K562 (cell line): ENCODE results near the gene CLIC1. TPM values are rescaled to one million over a fixed set of nuclear protein-coding genes. Genes with fewer than 3 reads are reported as not detected.

Source experiments
- ASH1L ChIP-seq: fragments of 450-650 bp; IDR thresholded peaks from 2 replicates; pipeline ENCODE4 v1.6.1; 2018; ENCODE audit warnings: borderline replicate concordance, mild to moderate bottlenecking, low read depth; ENCODE audit not compliant: partially characterized antibody
- CHD7 ChIP-seq: fragments of 200-600 bp; sonication (generic); IDR thresholded peaks from one replicate; pipeline ENCODE4 v1.6.1; 2012; ENCODE audit warnings: mild to moderate bottlenecking, low read depth, low read length, inconsistent platforms
- HMBOX1 ChIP-seq: sonication (generic); IDR thresholded peaks from 2 replicates; pipeline ENCODE4 v1.6.1; 2016
- HMG20A ChIP-seq: fragments of 450-650 bp; formaldehyde crosslinking; conservative IDR thresholded peaks from 2 replicates; pipeline ENCODE4 v1.4.0; 2020; ENCODE audit warnings: mild to moderate bottlenecking, mixed read lengths
- HMGN3 ChIP-seq: IDR thresholded peaks from 2 replicates; pipeline ENCODE4 v1.6.1; 2011; ENCODE audit warnings: borderline replicate concordance, low read depth, mild to moderate bottlenecking, mixed read lengths, low read length; ENCODE audit not compliant: insufficient read length; ENCODE audit errors: extremely low read depth
- SNAPC5 ChIP-seq: fragments of 250-450 bp; sonication (Bioruptor Pico); IDR thresholded peaks from 2 replicates; pipeline ENCODE4 v1.8.0; 2021; ENCODE audit warnings: moderate library complexity, mild to moderate bottlenecking, inconsistent platforms
- TFE3 ChIP-seq: fragments of 450-650 bp; formaldehyde crosslinking; IDR thresholded peaks from 2 replicates; pipeline ENCODE4 v1.4.0; 2020; ENCODE audit warnings: mild to moderate bottlenecking, mixed read lengths
- TSC22D4 ChIP-seq: fragments of 450-650 bp; IDR thresholded peaks from 2 replicates; pipeline ENCODE4 v1.6.1; 2016; ENCODE audit warnings: missing genetic modification characterization, missing biosample characterization, control low read depth
- USF2 ChIP-seq: sonication (generic); formaldehyde crosslinking; IDR thresholded peaks from 2 replicates; pipeline ENCODE4 v1.5.0; 2020; ENCODE audit warnings: missing genetic modification reagents
- ZNF511 ChIP-seq: sonication (generic); formaldehyde crosslinking; IDR thresholded peaks from 2 replicates; pipeline ENCODE4 v1.8.0; 2022; ENCODE audit warnings: mild to moderate bottlenecking, missing genetic modification reagents
- ZNF780A ChIP-seq: fragments of 250-450 bp; sonication (Bioruptor Pico); IDR thresholded peaks from 2 replicates; pipeline ENCODE4 v1.5.0; 2021; ENCODE audit warnings: mild to moderate bottlenecking
- polyA plus RNA-seq, 8 experiments: library from polyadenylated mRNA; depleted of rRNA in 4 of 8; stranded (reverse) in 5 of 8; unstranded in 3 of 8; fragments of >200 nt; fragmentation: Nextera tagmentation in 2 of 8; fragmentation: Illumina TruSeq in 1 of 8; extraction: Ambion mirVana in 2 of 8; extraction: Trizol in 1 of 8; gene quantifications; 2 replicates each; pipeline versions ENCODE4 v1.2.1 to v1.2.3, GENCODE V29; 2011 to 2014; ENCODE audit warnings: inconsistent platforms in 1 of 8, missing spikeins in 1 of 8
- total RNA-seq, 7 experiments: library from RNA; depleted of rRNA in 6 of 7; stranded (reverse); fragments of >200 nt in 6 of 7; fragmentation: Illumina TruSeq in 2 of 7; extraction: Trizol in 2 of 7; gene quantifications; 2 replicates each; pipeline versions ENCODE4 v1.2.1 to v1.2.3, GENCODE V29; 2011 to 2021; ENCODE audit warnings: low replicate concordance in 1 of 7

Gene CLIC1
- total and polyA plus RNA-seq, 9 of the 15 experiments (the other 6 are each of a cell fraction or from before 2014, with no cell fraction given): 1,267 to 2,419 (median 1,808) TPM

- peak; percentile 10 for TF ChIP-seq CHD7
- TF ChIP-seq ASH1L: no peak
- TF ChIP-seq TFE3 (CRISPR knock-in tag): no peak
- no peak for TF ChIP-seq HMG20A (CRISPR knock-in tag)
- TF ChIP-seq SNAPC5 (CRISPR knock-in tag): no peak
- no peak for TF ChIP-seq TSC22D4 (tag)
- TF ChIP-seq HMGN3: peak; percentile 100
- peak; percentile 83; the same call in 1 of the 2 replicates for TF ChIP-seq HMBOX1
- peak; percentile 93 for TF ChIP-seq ZNF511 (CRISPR knock-in tag)
- TF ChIP-seq USF2 (CRISPR knock-in tag): no peak; the same call in 1 of the 2 replicates
- TF ChIP-seq ZNF780A (CRISPR knock-in tag): no peak; the same call in 1 of the 2 replicates
Measured at GRCh38 chr6:31776989-31777666, 40.8 kb upstream of the CLIC1 start, which contains the start of gene VWA7 (continued).
